Lower leg skin (tissue), 4 donors: Measurements from ENCODE around the gene PRG2. TPM values are rescaled to one million over a fixed set of nuclear protein-coding genes. Genes with fewer than 3 reads are reported as not detected.
A peak's percentile ranks its signal among the peaks of the same experiment; 100 is the strongest.
"Not testable (repeated sequence)": the region's sequence is repeated elsewhere in the genome, so short reads cannot be mapped to it uniquely, and the experiment has no call there.

Source experiments
- DNase-seq, 2 donors: peaks; one replicate each; pipeline ENCODE4 v3.0.0-alpha.2; 2019; ENCODE audit warnings: low spot score in 2 of 2
- H3K4me3 ChIP-seq: fragments of 200-600 bp; sonication (generic); 2 replicates; pipeline ENCODE4 v1.5.1; 2017; ENCODE audit warnings: mild to moderate bottlenecking, low read depth; ENCODE audit not compliant: poor library complexity, severe bottlenecking
- CTCF ChIP-seq, 3 donors: fragments of 450-650 bp; IDR thresholded peaks; one replicate each; pipeline ENCODE4 v1.5.1; 2016; ENCODE audit warnings: antibody characterized with exemption in 3 of 3, mild to moderate bottlenecking in 3 of 3, moderate library complexity in 2 of 3
- POLR2A ChIP-seq, 2 donors: fragments of 450-650 bp; IDR thresholded peaks; one replicate each; pipeline ENCODE4 v1.6.1; 2016 to 2017; ENCODE audit warnings: antibody characterized with exemption in 2 of 2, mild to moderate bottlenecking in 1 of 2, moderate library complexity in 1 of 2
- WGBS, 2 donors: methylation state at CpG; one replicate each; pipeline ENCODE4 v1.1.5; 2018; 5-methylcytosine and 5-hydroxymethylcytosine counted together
- intact Hi-C: fragments of 100-400 bp; cut with DNase I; formaldehyde crosslinking; loops from one replicate; pipeline ENCODE4 v1.15.0; 2023; ENCODE audit warnings: low total_unique reads
- total RNA-seq, 4 donors: library from RNA; depleted of rRNA; stranded (reverse); fragments of >200 nt; gene quantifications; one replicate each; pipeline ENCODE4 v1.1.0, GENCODE V29; 2016

PRG2 gene
- total RNA-seq, 4 donors from 2014 or later = 0.84 to 1.7 TPM; not detected in 2

- intact Hi-C loops = no loop called here
- TF ChIP-seq CTCF (IDR thresholded peaks at IDR 0.05) = no peak
- TF ChIP-seq POLR2A (IDR thresholded peaks at IDR 0.05) = no peak
- DNase-seq = no peak
- H3K4me3 ChIP-seq = no peak overlapping the region
- WGBS, 2 donors = 76 to 81% methylated on average over 9 of the region's 9 CpGs
Observed at GRCh38 chr11:57407010-57407920, 16.8 kb upstream of the PRG2 start.

- DNase-seq = peak in 1 of 2 donors; percentile 27
- TF ChIP-seq CTCF (IDR thresholded peaks at IDR 0.05) (no peak), POLR2A (IDR thresholded peaks at IDR 0.05) (no peak)
- H3K4me3 ChIP-seq = no peak overlapping the region
- 55 to 63% methylated on average over 4 of the region's 4 CpGs for WGBS, 2 donors
- intact Hi-C loops = no loop called here
Observed at GRCh38 chr11:57406337-57406904, 16.0 kb upstream of the PRG2 start.

GRCh38 chr11:57405271-57405860 is 14.9 kb upstream of the PRG2 start:
- TF ChIP-seq POLR2A (IDR thresholded peaks at IDR 0.05) = no peak
- no peak for TF ChIP-seq CTCF (IDR thresholded peaks at IDR 0.05)
- WGBS, 2 donors = 35 to 44% methylated on average over 4 of the region's 4 CpGs
- H3K4me3 ChIP-seq = no peak overlapping the region
- no peak for DNase-seq
- intact Hi-C loops = no loop called here

GRCh38 chr11:57403802-57404147 is 13.3 kb upstream of the PRG2 start:
- DNase-seq = no peak
- H3K4me3 ChIP-seq = no peak overlapping the region
- intact Hi-C loops = no loop called here
- no peak for TF ChIP-seq CTCF (IDR thresholded peaks at IDR 0.05)
- TF ChIP-seq POLR2A (IDR thresholded peaks at IDR 0.05) = no peak
- WGBS, 2 donors = 69 to 90% methylated on average over 2 of the region's 2 CpGs

- WGBS, 2 donors = 78 to 84% methylated on average over 6 of the region's 6 CpGs
- DNase-seq, intact Hi-C loops: not testable (repeated sequence)
Observed at GRCh38 chr11:57403003-57403801, 12.8 kb upstream of the PRG2 start.

More at GRCh38 chr11:57403003-57403801, 12.8 kb upstream of the PRG2 start:
- H3K4me3 ChIP-seq = not testable (repeated sequence)
